ENCODE measurements around the gene CYTH3.

- TF ChIP-seq CTCF (IDR thresholded peaks at IDR 0.05; ENCODE audit: insufficient read depth, low read length, poor library complexity, severe bottlenecking) = no peak
- TF ChIP-seq EZH2phosphoT487 (conservative IDR thresholded peaks at IDR 0.05; ENCODE audit: low read length) = no peak
Measured at GRCh38 chr7:6226194-6226799, 46.1 kb downstream of the CYTH3 start.

Measured in SU-DHL-6 (cell line).